ENCODE measurements around the gene ZNF451.

DNA sequence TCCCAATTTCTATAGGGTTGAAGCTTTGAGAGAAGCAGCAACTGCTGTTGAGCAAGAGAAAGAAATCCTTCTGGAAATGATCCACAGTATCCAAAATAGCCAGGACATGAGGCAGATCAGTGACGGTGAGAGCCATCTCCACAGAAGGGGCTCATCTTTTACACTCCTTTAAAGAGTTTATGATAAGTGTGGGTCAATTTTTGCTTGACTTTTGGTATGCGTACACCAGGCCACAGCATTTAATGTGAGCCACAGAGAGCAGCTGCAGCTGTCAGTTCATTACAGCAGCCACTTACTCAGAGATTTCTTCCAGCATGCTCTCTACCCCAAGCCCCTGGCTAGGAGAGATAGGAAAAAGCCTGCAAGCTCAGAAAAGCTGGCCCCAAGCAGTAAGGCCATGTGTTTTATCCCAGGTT lies 92.0 kb downstream of the ZNF451 start:
- no peak for TF ChIP-seq POLR2AphosphoS5 (IDR thresholded peaks at IDR 0.05)
- TF ChIP-seq, protein P1, sequence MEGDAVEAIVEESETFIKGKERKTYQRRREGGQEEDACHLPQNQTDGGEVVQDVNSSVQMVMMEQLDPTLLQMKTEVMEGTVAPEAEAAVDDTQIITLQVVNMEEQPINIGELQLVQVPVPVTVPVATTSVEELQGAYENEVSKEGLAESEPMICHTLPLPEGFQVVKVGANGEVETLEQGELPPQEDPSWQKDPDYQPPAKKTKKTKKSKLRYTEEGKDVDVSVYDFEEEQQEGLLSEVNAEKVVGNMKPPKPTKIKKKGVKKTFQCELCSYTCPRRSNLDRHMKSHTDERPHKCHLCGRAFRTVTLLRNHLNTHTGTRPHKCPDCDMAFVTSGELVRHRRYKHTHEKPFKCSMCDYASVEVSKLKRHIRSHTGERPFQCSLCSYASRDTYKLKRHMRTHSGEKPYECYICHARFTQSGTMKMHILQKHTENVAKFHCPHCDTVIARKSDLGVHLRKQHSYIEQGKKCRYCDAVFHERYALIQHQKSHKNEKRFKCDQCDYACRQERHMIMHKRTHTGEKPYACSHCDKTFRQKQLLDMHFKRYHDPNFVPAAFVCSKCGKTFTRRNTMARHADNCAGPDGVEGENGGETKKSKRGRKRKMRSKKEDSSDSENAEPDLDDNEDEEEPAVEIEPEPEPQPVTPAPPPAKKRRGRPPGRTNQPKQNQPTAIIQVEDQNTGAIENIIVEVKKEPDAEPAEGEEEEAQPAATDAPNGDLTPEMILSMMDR (IDR thresholded peaks at IDR 0.05) = no peak
- TF ChIP-seq POLR2A (IDR thresholded peaks at IDR 0.05) = no peak

Measured in prostate gland (tissue), 2 donors.